Bronchial epithelial cell (primary cell): ENCODE data around the gene CBFA2T2. TPM values are rescaled to one million over a fixed set of nuclear protein-coding genes. Genes with fewer than 3 reads are reported as not detected.

Experiments used
- DNase-seq: peaks from one replicate; pipeline ENCODE4 v3.0.0-alpha.2; 2010; ENCODE audit warnings: low read depth
- FAIRE-seq: peaks from 2 replicates; lab custom pipeline; 2011; peaks lifted over from hg19 to GRCh38; lab: Jason Lieb, UNC
- H3K27me3 ChIP-seq: 2 replicates; pipeline ENCODE4 v1.5.1; 2011; ENCODE audit warnings: low read length; ENCODE audit not compliant: control insufficient read depth, insufficient read depth
- H3K36me3 ChIP-seq: 2 replicates; pipeline ENCODE4 v1.5.1; 2011; ENCODE audit warnings: low read length; ENCODE audit not compliant: control insufficient read depth, insufficient read depth
- H3K4me3 ChIP-seq: 2 replicates; pipeline ENCODE4 v1.5.1; 2011; ENCODE audit warnings: mild to moderate bottlenecking, low read depth, low read length, control low read depth
- total RNA-seq: library from RNA; depleted of rRNA; stranded (reverse); fragments of >200 nt; gene quantifications from 2 replicates; pipeline ENCODE4 v1.2.1, GENCODE V29; 2014
- TF ChIP-seq, protein P1 (sequence below): IDR thresholded peaks from 2 replicates; pipeline ENCODE4 v1.5.1; 2011; ENCODE audit warnings: mild to moderate bottlenecking, moderate library complexity, low read length, control low read depth, inconsistent platforms; ENCODE audit not compliant: insufficient read depth, severe bottlenecking

CBFA2T2 gene
- total RNA-seq, 1 donor from 2014 or later, result 5.3 TPM

DNA sequence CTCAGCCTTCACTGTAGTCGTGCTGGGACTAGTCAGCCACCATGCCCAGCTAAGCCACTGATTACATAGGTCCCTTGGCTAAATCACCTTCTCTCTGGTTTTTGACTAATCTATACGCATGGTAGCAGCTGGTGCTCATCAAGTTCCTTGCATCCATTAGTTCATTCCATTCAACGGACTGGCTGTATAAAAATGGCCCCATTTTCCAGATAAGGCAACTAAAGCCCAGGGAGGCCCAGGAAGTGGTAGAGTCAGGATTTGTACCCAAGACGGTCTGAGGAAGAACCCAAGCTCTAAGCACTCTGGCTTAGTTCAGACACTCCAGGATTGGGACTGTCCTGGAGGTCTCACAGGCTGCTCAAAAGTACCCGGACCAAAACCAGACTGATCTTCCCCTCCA is 191.4 kb downstream of the CBFA2T2 start:
- Histone ChIP-seq H3K36me3 (no peaks in the 10 kb centered on the region), H3K27me3 (no peaks in the 10 kb centered on the region), H3K4me3 (no peak overlapping the region)
- TF ChIP-seq, protein P1, sequence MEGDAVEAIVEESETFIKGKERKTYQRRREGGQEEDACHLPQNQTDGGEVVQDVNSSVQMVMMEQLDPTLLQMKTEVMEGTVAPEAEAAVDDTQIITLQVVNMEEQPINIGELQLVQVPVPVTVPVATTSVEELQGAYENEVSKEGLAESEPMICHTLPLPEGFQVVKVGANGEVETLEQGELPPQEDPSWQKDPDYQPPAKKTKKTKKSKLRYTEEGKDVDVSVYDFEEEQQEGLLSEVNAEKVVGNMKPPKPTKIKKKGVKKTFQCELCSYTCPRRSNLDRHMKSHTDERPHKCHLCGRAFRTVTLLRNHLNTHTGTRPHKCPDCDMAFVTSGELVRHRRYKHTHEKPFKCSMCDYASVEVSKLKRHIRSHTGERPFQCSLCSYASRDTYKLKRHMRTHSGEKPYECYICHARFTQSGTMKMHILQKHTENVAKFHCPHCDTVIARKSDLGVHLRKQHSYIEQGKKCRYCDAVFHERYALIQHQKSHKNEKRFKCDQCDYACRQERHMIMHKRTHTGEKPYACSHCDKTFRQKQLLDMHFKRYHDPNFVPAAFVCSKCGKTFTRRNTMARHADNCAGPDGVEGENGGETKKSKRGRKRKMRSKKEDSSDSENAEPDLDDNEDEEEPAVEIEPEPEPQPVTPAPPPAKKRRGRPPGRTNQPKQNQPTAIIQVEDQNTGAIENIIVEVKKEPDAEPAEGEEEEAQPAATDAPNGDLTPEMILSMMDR, result no peak
- no peak for FAIRE-seq
- no peak for DNase-seq

DNA sequence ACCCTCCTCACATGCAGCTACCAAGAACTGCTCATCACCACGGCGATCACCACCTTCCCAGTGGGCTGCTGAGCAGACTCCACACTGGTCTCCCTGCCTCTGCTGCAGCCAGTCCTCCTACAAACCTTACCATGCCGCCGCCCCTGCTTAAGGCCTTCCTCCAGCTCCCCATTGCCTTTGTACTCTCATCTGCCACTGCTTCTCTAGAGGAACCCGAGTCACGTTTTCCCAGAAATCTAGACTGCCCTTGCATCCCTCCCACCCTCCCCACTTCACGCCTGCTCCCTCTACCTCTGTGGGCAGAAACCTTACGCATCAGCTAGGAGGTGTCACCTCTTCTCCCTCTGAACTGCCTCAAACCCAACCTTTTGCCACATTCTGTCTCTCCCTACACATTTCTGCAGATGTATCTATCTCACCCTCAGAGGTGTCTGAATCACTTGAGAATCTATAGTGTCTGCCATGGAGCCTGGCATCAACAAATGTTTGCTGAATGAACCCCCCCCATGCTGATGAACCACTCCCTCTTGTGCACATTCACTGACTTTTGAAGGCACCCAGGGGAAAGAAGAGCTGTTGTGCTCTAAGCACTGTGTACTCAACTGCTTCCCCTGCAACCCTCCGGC is 191.9 kb downstream of the CBFA2T2 start:
- TF ChIP-seq, protein P1, result no peak
- Histone ChIP-seq H3K36me3 (no peaks in the 10 kb centered on the region), H3K27me3 (no peaks in the 10 kb centered on the region), H3K4me3 (no peak overlapping the region)
- no peak for DNase-seq
- FAIRE-seq, result no peak

DNA sequence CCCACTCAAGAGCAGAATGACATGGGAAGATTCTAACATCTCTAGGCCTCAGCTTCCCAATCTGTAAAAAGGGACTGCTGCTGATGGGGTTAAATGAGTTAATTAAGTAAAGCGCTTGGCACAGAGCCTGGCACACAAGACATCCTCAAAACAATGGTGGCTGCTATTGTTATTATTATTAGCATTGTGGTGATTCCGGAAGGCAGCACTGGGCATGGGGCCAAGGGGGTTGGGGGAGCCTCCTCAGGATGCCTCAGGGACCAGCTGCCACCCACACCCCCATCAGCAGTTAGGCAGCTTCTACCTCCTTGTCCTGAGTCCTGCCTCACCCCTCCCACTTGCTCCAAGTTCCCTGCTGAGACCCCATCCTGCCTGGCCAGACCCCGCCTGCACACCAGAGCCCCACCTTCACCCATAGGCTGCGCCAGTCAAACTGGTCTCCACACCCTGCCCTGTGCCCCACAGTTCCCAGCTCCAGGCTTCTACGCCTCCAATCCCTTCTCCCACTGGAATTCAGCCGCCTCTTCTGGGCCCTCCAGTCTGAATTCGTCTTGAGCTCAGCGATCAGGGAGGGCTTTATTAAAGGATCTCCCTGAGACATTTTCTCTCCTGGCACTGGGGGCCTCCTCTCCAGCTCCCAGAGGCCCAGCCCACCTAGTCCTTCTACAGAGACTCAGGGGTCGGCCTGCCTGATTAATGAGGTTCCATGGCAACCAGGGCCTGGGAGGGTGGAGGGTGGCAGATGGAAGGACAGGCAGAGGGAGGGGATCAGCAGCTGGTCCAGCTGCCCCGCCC is 194.8 kb downstream of the CBFA2T2 start:
- no peaks in the 10 kb centered on the region for H3K36me3 ChIP-seq
- H3K27me3 ChIP-seq, result no peaks in the 10 kb centered on the region
- DNase-seq (no peak), FAIRE-seq (no peak)
- no peak overlapping the region for H3K4me3 ChIP-seq
- TF ChIP-seq, protein P1, result no peak

DNA sequence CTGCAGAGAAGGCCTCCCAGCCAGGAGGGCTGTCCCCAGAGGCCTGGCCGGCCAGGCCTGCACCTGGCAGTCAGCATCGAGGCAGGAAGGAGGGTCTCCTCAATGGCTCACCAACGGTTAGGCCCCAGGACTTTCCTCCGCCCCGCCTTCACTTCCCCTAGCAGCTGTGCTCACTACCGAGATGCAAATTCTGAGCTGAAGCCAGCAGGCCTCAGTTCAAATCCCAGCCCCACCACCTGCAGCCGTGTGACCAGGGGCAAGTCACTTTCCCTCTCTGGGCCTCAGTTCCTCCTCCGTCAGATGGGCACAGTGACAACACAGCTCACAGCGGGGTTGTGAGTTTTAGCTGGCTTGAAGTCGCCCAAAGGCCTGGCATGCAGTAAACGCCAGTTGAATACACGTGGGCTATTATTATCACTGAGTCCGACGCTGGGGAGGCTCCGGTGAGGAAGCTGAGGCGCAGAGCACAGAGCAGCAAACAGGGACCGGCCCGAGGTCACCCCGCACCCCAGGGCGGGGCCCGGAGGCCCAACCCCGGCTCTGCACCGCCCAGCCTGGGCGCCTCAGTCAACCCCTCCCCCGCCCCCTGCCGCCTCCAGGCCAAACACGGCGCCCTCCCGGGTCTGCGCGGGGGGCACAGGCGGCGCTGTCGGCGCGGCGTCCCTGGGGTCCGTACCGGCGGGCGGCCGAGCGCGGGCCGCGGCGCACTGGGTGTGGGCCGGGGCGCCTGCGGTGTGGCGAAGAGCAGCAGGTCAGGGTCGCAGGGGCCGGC is 195.6 kb downstream of the CBFA2T2 start:
- TF ChIP-seq, protein P1, result no peak
- H3K4me3 ChIP-seq, result peak overlapping the region; percentile 34
- no peaks in the 10 kb centered on the region for H3K27me3 ChIP-seq
- DNase-seq (peak; percentile 8), FAIRE-seq (no peak)
- H3K36me3 ChIP-seq, result no peaks in the 10 kb centered on the region

DNA sequence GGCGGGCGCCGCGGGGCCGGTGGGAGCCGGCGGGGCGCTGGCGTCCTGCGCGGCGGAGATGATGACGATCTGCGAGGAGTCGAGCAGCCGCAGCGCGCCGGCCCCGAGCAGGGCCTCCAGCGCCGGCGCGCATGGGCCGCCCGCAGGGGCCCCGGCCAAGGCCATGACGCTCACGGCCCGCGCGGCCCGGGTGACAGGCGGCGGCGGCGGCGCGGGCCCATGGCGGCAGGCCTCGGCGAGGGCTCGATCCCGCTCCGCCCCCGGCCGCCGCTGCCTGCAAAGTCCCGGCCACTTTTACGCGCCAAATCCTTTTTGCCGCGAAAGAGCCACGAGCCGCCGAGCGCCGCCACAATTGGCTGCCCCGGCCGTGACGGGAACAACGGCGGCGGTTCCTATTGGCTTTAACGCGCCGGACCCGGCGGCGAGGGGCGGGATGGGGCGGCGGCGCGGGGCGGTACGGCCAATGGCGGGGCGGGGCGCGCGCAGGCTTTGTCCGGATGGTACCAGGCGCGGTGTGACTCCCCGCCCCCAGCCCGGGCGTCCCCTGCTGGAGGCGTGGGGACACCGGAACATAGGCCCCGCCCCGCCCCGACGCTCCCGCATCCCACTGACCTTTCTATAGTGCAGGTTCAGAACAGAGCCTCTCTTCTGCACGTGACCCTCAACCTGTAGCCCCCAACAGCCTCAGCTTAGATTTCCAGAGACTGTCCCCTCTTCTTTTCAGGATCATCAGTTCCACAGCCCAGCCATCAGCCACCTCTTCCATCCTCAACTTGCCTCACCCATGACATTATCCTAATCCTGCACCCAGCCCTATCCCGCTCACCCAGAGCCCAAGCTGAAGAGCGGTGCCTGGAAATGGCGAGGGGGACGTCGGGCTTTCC is 196.4 kb downstream of the CBFA2T2 start, which contains the start of gene E2F1:
TSS of gene E2F1 (minus strand) at position 286 of the 884 bp plus-strand sequence. CDS start at position 165, 121 bp downstream.
- DNase-seq (peak; percentile 66), FAIRE-seq (no peak)
- Histone ChIP-seq H3K4me3 (peak within 1 kb of the TSS; percentile 34), H3K27me3 (no peaks in the 10 kb centered on the region), H3K36me3 (no peaks in the 10 kb centered on the region)
- TF ChIP-seq, protein P1, result peak; percentile 29
